Measurements from ENCODE around the gene PTPRA. TPM values are rescaled to one million over a fixed set of nuclear protein-coding genes. Genes with fewer than 3 reads are reported as not detected.

PTPRA gene
- total RNA-seq, 2 donors from 2014 or later = 72.1 to 76.5 TPM

GRCh38 chr20:2932498-2932897 is 59.2 kb downstream of the PTPRA start:
- H3K9me3 ChIP-seq (ENCODE audit: control insufficient read depth, low read length, poor library complexity, severe bottlenecking) = no peaks in the 10 kb centered on the region
- H3K4me3 Mint-ChIP-seq = no peak overlapping the region
- peaks cover 3% of the 10 kb centered on the region for H3K36me3 Mint-ChIP-seq (ENCODE audit: low read depth)
- DNase-seq (no peak), ATAC-seq (no peak)
- H3K27me3 Mint-ChIP-seq = no peaks in the 10 kb centered on the region
- peaks cover under 1% of the 10 kb centered on the region for H3K4me1 Mint-ChIP-seq
- no peak overlapping the region for H3K27ac Mint-ChIP-seq

GRCh38 chr20:2937902-2938301 is 64.6 kb downstream of the PTPRA start:
- Mint-ChIP-seq H3K4me1 (peaks cover 16% of the 10 kb centered on the region), H3K36me3 (ENCODE audit: low read depth) (no peaks in the 10 kb centered on the region), H3K4me3 (no peak overlapping the region), H3K27me3 (no peaks in the 10 kb centered on the region), H3K27ac (no peak overlapping the region)
- DNase-seq (no peak), ATAC-seq (no peak)
- no peaks in the 10 kb centered on the region for H3K9me3 ChIP-seq (ENCODE audit: control insufficient read depth, low read length, poor library complexity, severe bottlenecking)

- no peak overlapping the region for H3K27ac Mint-ChIP-seq
- H3K36me3 Mint-ChIP-seq (ENCODE audit: low read depth) = peaks cover 2% of the 10 kb centered on the region
- no peaks in the 10 kb centered on the region for H3K27me3 Mint-ChIP-seq
- peaks cover 31% of the 10 kb centered on the region for H3K4me1 Mint-ChIP-seq
- DNase-seq (no peak), ATAC-seq (no peak)
- H3K9me3 ChIP-seq (ENCODE audit: control insufficient read depth, low read length, poor library complexity, severe bottlenecking) = no peaks in the 10 kb centered on the region
- H3K4me3 Mint-ChIP-seq = no peak overlapping the region
Observed at GRCh38 chr20:2942439-2942838, 69.2 kb downstream of the PTPRA start.

- DNase-seq (no peak), ATAC-seq (no peak)
- no peaks in the 10 kb centered on the region for H3K9me3 ChIP-seq (ENCODE audit: control insufficient read depth, low read length, poor library complexity, severe bottlenecking)
- no peak overlapping the region for H3K4me3 Mint-ChIP-seq
- peaks cover 9% of the 10 kb centered on the region for H3K36me3 Mint-ChIP-seq (ENCODE audit: low read depth)
- H3K27me3 Mint-ChIP-seq = no peaks in the 10 kb centered on the region
- no peak overlapping the region for H3K27ac Mint-ChIP-seq
- peaks cover 19% of the 10 kb centered on the region for H3K4me1 Mint-ChIP-seq
Observed at GRCh38 chr20:2946988-2947961, 74.0 kb downstream of the PTPRA start.

GRCh38 chr20:2948968-2949367 is 75.7 kb downstream of the PTPRA start:
- Mint-ChIP-seq H3K4me1 (peaks cover 24% of the 10 kb centered on the region), H3K27ac (no peak overlapping the region), H3K27me3 (no peaks in the 10 kb centered on the region), H3K4me3 (no peak overlapping the region), H3K36me3 (ENCODE audit: low read depth) (peaks cover 9% of the 10 kb centered on the region)
- ATAC-seq (no peak), DNase-seq (no peak)
- H3K9me3 ChIP-seq (ENCODE audit: control insufficient read depth, low read length, poor library complexity, severe bottlenecking) = no peaks in the 10 kb centered on the region

GRCh38 chr20:2952766-2953165 is 79.5 kb downstream of the PTPRA start:
- H3K4me3 Mint-ChIP-seq = no peak overlapping the region
- no peaks in the 10 kb centered on the region for H3K27me3 Mint-ChIP-seq
- no peaks in the 10 kb centered on the region for H3K9me3 ChIP-seq (ENCODE audit: control insufficient read depth, low read length, poor library complexity, severe bottlenecking)
- H3K4me1 Mint-ChIP-seq = peaks cover 14% of the 10 kb centered on the region
- ATAC-seq (no peak), DNase-seq (no peak)
- peaks cover 14% of the 10 kb centered on the region for H3K36me3 Mint-ChIP-seq (ENCODE audit: low read depth)
- H3K27ac Mint-ChIP-seq = no peak overlapping the region

- no peaks in the 10 kb centered on the region for H3K27me3 Mint-ChIP-seq
- peak overlapping the region; percentile 69 for H3K27ac Mint-ChIP-seq
- H3K9me3 ChIP-seq (ENCODE audit: control insufficient read depth, low read length, poor library complexity, severe bottlenecking) = no peaks in the 10 kb centered on the region
- H3K4me1 Mint-ChIP-seq = peaks cover 18% of the 10 kb centered on the region
- no peak for ATAC-seq
- no peak overlapping the region for H3K4me3 Mint-ChIP-seq
- peaks cover 13% of the 10 kb centered on the region for H3K36me3 Mint-ChIP-seq (ENCODE audit: low read depth)
- DNase-seq = no peak
Observed at GRCh38 chr20:2955257-2955970, 82.1 kb downstream of the PTPRA start.

- Mint-ChIP-seq H3K4me1 (peaks cover 18% of the 10 kb centered on the region), H3K27ac (no peak overlapping the region), H3K36me3 (ENCODE audit: low read depth) (peaks cover 11% of the 10 kb centered on the region), H3K27me3 (no peaks in the 10 kb centered on the region), H3K4me3 (no peak overlapping the region)
- no peak for ATAC-seq
- no peaks in the 10 kb centered on the region for H3K9me3 ChIP-seq (ENCODE audit: control insufficient read depth, low read length, poor library complexity, severe bottlenecking)
- DNase-seq = no peak
Observed at GRCh38 chr20:2956480-2956879, 83.2 kb downstream of the PTPRA start.

- Mint-ChIP-seq H3K27me3 (no peaks in the 10 kb centered on the region), H3K27ac (no peak overlapping the region), H3K4me1 (peaks cover 5% of the 10 kb centered on the region)
Observed at GRCh38 chr20:2967841-2968240, 94.6 kb downstream of the PTPRA start.

GRCh38 chr20:2972126-2972525 is 98.8 kb downstream of the PTPRA start:
- no peak for ATAC-seq
- H3K27ac Mint-ChIP-seq = no peak overlapping the region
- H3K4me1 Mint-ChIP-seq = no peaks in the 10 kb centered on the region
- no peaks in the 10 kb centered on the region for H3K27me3 Mint-ChIP-seq
- no peaks in the 10 kb centered on the region for H3K9me3 ChIP-seq (ENCODE audit: control insufficient read depth, low read length, poor library complexity, severe bottlenecking)
- peaks cover 4% of the 10 kb centered on the region for H3K36me3 Mint-ChIP-seq (ENCODE audit: low read depth)
- no peak for DNase-seq
- no peak overlapping the region for H3K4me3 Mint-ChIP-seq

More at GRCh38 chr20:2967841-2968240, 94.6 kb downstream of the PTPRA start:
- H3K4me3 Mint-ChIP-seq = no peak overlapping the region
- H3K9me3 ChIP-seq (ENCODE audit: control insufficient read depth, low read length, poor library complexity, severe bottlenecking) = no peaks in the 10 kb centered on the region
- DNase-seq = no peak
- H3K36me3 Mint-ChIP-seq (ENCODE audit: low read depth) = peaks cover 8% of the 10 kb centered on the region
- no peak for ATAC-seq

- no peak overlapping the region for H3K4me3 Mint-ChIP-seq
- no peaks in the 10 kb centered on the region for H3K9me3 ChIP-seq (ENCODE audit: control insufficient read depth, low read length, poor library complexity, severe bottlenecking)
- peaks cover 8% of the 10 kb centered on the region for H3K4me1 Mint-ChIP-seq
- peaks cover 4% of the 10 kb centered on the region for H3K36me3 Mint-ChIP-seq (ENCODE audit: low read depth)
- ATAC-seq (no peak), DNase-seq (no peak)
- no peaks in the 10 kb centered on the region for H3K27me3 Mint-ChIP-seq
- peak overlapping the region; percentile 19 for H3K27ac Mint-ChIP-seq
Observed at GRCh38 chr20:2973574-2973973, 100.3 kb downstream of the PTPRA start.

- Mint-ChIP-seq H3K36me3 (ENCODE audit: low read depth) (peaks cover 3% of the 10 kb centered on the region), H3K4me1 (peaks cover 14% of the 10 kb centered on the region), H3K27me3 (no peaks in the 10 kb centered on the region), H3K4me3 (no peak overlapping the region), H3K27ac (peak overlapping the region; percentile 37)
- ATAC-seq (no peak), DNase-seq (no peak)
- no peaks in the 10 kb centered on the region for H3K9me3 ChIP-seq (ENCODE audit: control insufficient read depth, low read length, poor library complexity, severe bottlenecking)
Observed at GRCh38 chr20:2978519-2978918, 105.2 kb downstream of the PTPRA start.

- ATAC-seq = no peak
- no peak for DNase-seq
- peaks cover 5% of the 10 kb centered on the region for H3K36me3 Mint-ChIP-seq (ENCODE audit: low read depth)
- peaks cover 16% of the 10 kb centered on the region for H3K4me1 Mint-ChIP-seq
- no peaks in the 10 kb centered on the region for H3K27me3 Mint-ChIP-seq
- no peak overlapping the region for H3K4me3 Mint-ChIP-seq
- H3K27ac Mint-ChIP-seq = no peak overlapping the region
- H3K9me3 ChIP-seq (ENCODE audit: control insufficient read depth, low read length, poor library complexity, severe bottlenecking) = no peaks in the 10 kb centered on the region
Observed at GRCh38 chr20:2981646-2982045, 108.4 kb downstream of the PTPRA start.

All from T-helper 17 cell (primary cell).